HUDEP-2 (cell line): Measurements from ENCODE around the gene HS3ST6.
A peak's percentile ranks its signal among the peaks of the same experiment; 100 is the strongest.
"Not testable (repeated sequence)": the region's sequence is repeated elsewhere in the genome, so short reads cannot be mapped to it uniquely, and the experiment has no call there.

Experiments
- DNase-seq, 76 experiments: peaks; one replicate each; lab custom pipeline; 2025; ENCODE audit not compliant: unreplicated experiment in 76 of 76; lab: John Stamatoyannopoulos, UW

HS3ST6 gene

GRCh38 chr16:1947369-1947670 lies 29.1 kb upstream of the HS3ST6 start:
- DNase-seq, result no peak

- DNase-seq, result no peak
Measured at GRCh38 chr16:1946495-1947368, 28.5 kb upstream of the HS3ST6 start.

GRCh38 chr16:1945559-1946391 lies 27.6 kb upstream of the HS3ST6 start:
- DNase-seq, result peak in 1 of 76 experiments; percentile 15

GRCh38 chr16:1944612-1945199 lies 26.5 kb upstream of the HS3ST6 start:
- DNase-seq, result no peak

- peak in 75 of 76 experiments; percentile 35 to 99 (median 97) for DNase-seq
Measured at GRCh38 chr16:1942810-1943726, 24.9 kb upstream of the HS3ST6 start, which contains the start of gene MSRB1. MSRB1 (minus strand) TSS chr16:1943199; CDS start chr16:1943156, 43 bp downstream.

GRCh38 chr16:1942047-1942809 lies 24.0 kb upstream of the HS3ST6 start:
- peak in 4 of 76 experiments; percentile 7 to 17 (median 8) for DNase-seq

GRCh38 chr16:1941162-1942046 lies 23.2 kb upstream of the HS3ST6 start:
- no peak for DNase-seq

GRCh38 chr16:1940273-1941161 lies 22.3 kb upstream of the HS3ST6 start:
- no peak for DNase-seq

GRCh38 chr16:1939833-1940232 lies 21.6 kb upstream of the HS3ST6 start:
- DNase-seq, result not testable (repeated sequence)

- no peak for DNase-seq
Measured at GRCh38 chr16:1938910-1939309, 20.7 kb upstream of the HS3ST6 start.

- no peak for DNase-seq
Measured at GRCh38 chr16:1938316-1938715, 20.1 kb upstream of the HS3ST6 start.

GRCh38 chr16:1936945-1937479 lies 18.8 kb upstream of the HS3ST6 start:
- DNase-seq, result no peak

GRCh38 chr16:1933097-1933661 lies 15.0 kb upstream of the HS3ST6 start:
- DNase-seq, result no peak

GRCh38 chr16:1932050-1933028 lies 14.1 kb upstream of the HS3ST6 start:
- DNase-seq, result peak in 8 of 76 experiments; percentile 9 to 41 (median 26)

- no peak for DNase-seq
Measured at GRCh38 chr16:1930338-1930720, 12.1 kb upstream of the HS3ST6 start.
